IMR-90 (cell line): ENCODE measurements around the gene IMPDH1. TPM values are rescaled to one million over a fixed set of nuclear protein-coding genes. Genes with fewer than 3 reads are reported as not detected.

Source experiments
- ATAC-seq: fragments of 200-7000 bp; cut with Tn5 transposase; 2 replicates; pipeline ENCODE4 v1.9.1; 2020; ENCODE audit warnings: low read depth, mild to moderate bottlenecking, moderate library complexity
- BruUV-seq: library from RNA; stranded (reverse); fragments of 400-500 nt; replicated peaks from 2 replicates; lab custom pipeline; 2021; lab: Mats Ljungman, UMichigan
- CTCF ChIA-PET: fragments of 300-600 bp; formaldehyde crosslinking; extraction: SDS; loops from one replicate; lab custom pipeline; 2021; ENCODE audit warnings: antibody characterized with exemption; lab: Yijun Ruan, JAX
- POLR2A ChIA-PET: fragments of 300-600 bp; sonication (Branson Sonifier 250); formaldehyde crosslinking; loops from one replicate; lab custom pipeline; 2022; ENCODE audit warnings: antibody characterized with exemption; ENCODE audit not compliant: unreplicated experiment; lab: Charles Lee
- DNase-seq: peaks from one replicate; pipeline ENCODE4 v3.0.0; 2013
- H2AFZ ChIP-seq: replicated peaks from 2 replicates; pipeline ENCODE3; 2013; ENCODE audit warnings: low read length, mild to moderate bottlenecking; ENCODE audit not compliant: poor library complexity
- H2AK5ac ChIP-seq: 2 replicates; pipeline ENCODE4 v1.6.1; 2013; ENCODE audit warnings: low read depth, low read length, inconsistent platforms
- H2AK9ac ChIP-seq: replicated peaks from 2 replicates; pipeline ENCODE3; 2013; ENCODE audit warnings: mild to moderate bottlenecking, low read depth, low read length, moderate library complexity; ENCODE audit not compliant: poor library complexity
- H2BK120ac ChIP-seq: 2 replicates; pipeline ENCODE4 v1.6.1; 2013; ENCODE audit warnings: low read depth, low read length, inconsistent platforms
- H2BK15ac ChIP-seq: 3 replicates; pipeline ENCODE4 v1.6.1; 2013; ENCODE audit warnings: low read depth, low read length, inconsistent platforms
- H2BK20ac ChIP-seq: 2 replicates; pipeline ENCODE4 v1.6.1; 2013; ENCODE audit warnings: low read depth, mild to moderate bottlenecking, inconsistent platforms, low read length, moderate library complexity
- H2BK5ac ChIP-seq: 2 replicates; pipeline ENCODE4 v1.6.1; 2013; ENCODE audit warnings: mild to moderate bottlenecking, low read depth, low read length, inconsistent platforms; ENCODE audit not compliant: poor library complexity, severe bottlenecking
- H3K14ac ChIP-seq: replicated peaks from 2 replicates; pipeline ENCODE4 v1.6.1; 2013; ENCODE audit warnings: low read depth, low read length, inconsistent platforms
- H3K18ac ChIP-seq: 2 replicates; pipeline ENCODE4 v1.6.1; 2013; ENCODE audit warnings: low read depth, low read length, control low read depth
- H3K23ac ChIP-seq: 2 replicates; pipeline ENCODE4 v1.6.1; 2013; ENCODE audit warnings: low read depth, low read length, inconsistent platforms
- H3K27ac ChIP-seq: 2 replicates; pipeline ENCODE4 v1.5.1; 2013; ENCODE audit warnings: mild to moderate bottlenecking, control low read depth, low read length; ENCODE audit not compliant: insufficient read depth
- H3K27me3 ChIP-seq: 2 replicates; pipeline ENCODE4 v1.6.1; 2013; ENCODE audit warnings: low read length; ENCODE audit not compliant: control insufficient read depth, insufficient read depth
- H3K36me3 ChIP-seq: 2 replicates; pipeline ENCODE4 v1.6.1; 2013; ENCODE audit warnings: low read length, mixed read lengths; ENCODE audit not compliant: control insufficient read depth, insufficient read depth
- H3K4ac ChIP-seq: 2 replicates; pipeline ENCODE4 v1.6.1; 2013; ENCODE audit warnings: low read depth, low read length, inconsistent platforms
- H3K4me1 ChIP-seq: 2 replicates; pipeline ENCODE4 v1.6.1; 2013; ENCODE audit warnings: low read length, mixed read lengths; ENCODE audit not compliant: control insufficient read depth, insufficient read depth
- H3K4me2 ChIP-seq: 2 replicates; pipeline ENCODE4 v1.6.1; 2013; ENCODE audit warnings: low read depth, mild to moderate bottlenecking, control low read depth, low read length, moderate library complexity
- H3K4me3 ChIP-seq: 2 replicates; pipeline ENCODE4 v1.5.1; 2013; ENCODE audit warnings: low read depth, mild to moderate bottlenecking, control low read depth, low read length, moderate library complexity; ENCODE audit not compliant: insufficient read depth
- H3K56ac ChIP-seq: 2 replicates; pipeline ENCODE4 v1.6.1; 2013; ENCODE audit warnings: low read length, inconsistent platforms; ENCODE audit not compliant: insufficient read depth; ENCODE audit errors: extremely low read depth
- H3K79me1 ChIP-seq, 2 experiments: 2 replicates each; pipeline ENCODE4 v1.6.1; 2013; ENCODE audit warnings: low read length in 2 of 2, inconsistent platforms in 1 of 2, low read depth in 1 of 2
- H3K9ac ChIP-seq: 2 replicates; pipeline ENCODE4 v1.6.1; 2013; ENCODE audit warnings: low read depth, low read length, control low read depth
- H3K9me1 ChIP-seq: 2 replicates; pipeline ENCODE4 v1.6.1; 2013; ENCODE audit warnings: low read length, inconsistent platforms; ENCODE audit not compliant: insufficient read depth
- H3K9me3 ChIP-seq: 2 replicates; pipeline ENCODE4 v1.6.1; 2013; ENCODE audit warnings: low read length; ENCODE audit not compliant: control insufficient read depth, insufficient read depth
- H4K20me1 ChIP-seq: 2 replicates; pipeline ENCODE4 v1.6.1; 2013; ENCODE audit warnings: low read length, inconsistent platforms; ENCODE audit not compliant: insufficient read depth
- H4K5ac ChIP-seq: 2 replicates; pipeline ENCODE4 v1.6.1; 2013; ENCODE audit warnings: mild to moderate bottlenecking, low read depth, low read length, control low read depth
- H4K8ac ChIP-seq, 2 experiments: 2 replicates each; pipeline ENCODE4 v1.6.1; 2013; ENCODE audit warnings: low read depth in 2 of 2, low read length in 2 of 2, control low read depth in 1 of 2, inconsistent platforms in 1 of 2
- H4K91ac ChIP-seq: 2 replicates; pipeline ENCODE4 v1.6.1; 2013; ENCODE audit warnings: low read depth, low read length, inconsistent platforms; ENCODE audit not compliant: insufficient read depth
- BHLHE40 ChIP-seq: fragments of 150-350 bp; IDR thresholded peaks from 2 replicates; pipeline ENCODE4 v1.6.1; 2016; ENCODE audit warnings: mild to moderate bottlenecking, low read depth, low read length
- CEBPB ChIP-seq: IDR thresholded peaks from 2 replicates; pipeline ENCODE4 v1.6.1; 2012; ENCODE audit warnings: low read depth, low read length, improper control_type of control experiment
- CHD1 ChIP-seq: IDR thresholded peaks from 2 replicates; pipeline ENCODE4 v1.6.1; 2012; ENCODE audit warnings: low read depth, low read length, improper control_type of control experiment
- MAFK ChIP-seq: IDR thresholded peaks from 2 replicates; pipeline ENCODE4 v1.6.1; 2012; ENCODE audit warnings: low read depth, low read length, improper control_type of control experiment
- MAZ ChIP-seq: IDR thresholded peaks from 2 replicates; pipeline ENCODE4 v1.6.1; 2012; ENCODE audit warnings: low read depth, mild to moderate bottlenecking, low read length, improper control_type of control experiment, moderate library complexity, borderline replicate concordance
- MXI1 ChIP-seq: IDR thresholded peaks from 2 replicates; pipeline ENCODE4 v1.6.1; 2012; ENCODE audit warnings: low read depth, mild to moderate bottlenecking, low read length, moderate library complexity, borderline replicate concordance
- NFE2L2 ChIP-seq: fragments of 150-350 bp; IDR thresholded peaks from 2 replicates; pipeline ENCODE4 v1.6.1; 2016; ENCODE audit warnings: low read depth, mild to moderate bottlenecking, low read length
- POLR2A ChIP-seq: IDR thresholded peaks from 2 replicates; pipeline ENCODE4 v1.6.1; 2012; ENCODE audit warnings: mild to moderate bottlenecking, low read depth, low read length
- RCOR1 ChIP-seq: IDR thresholded peaks from 2 replicates; pipeline ENCODE4 v1.6.1; 2012; ENCODE audit warnings: mild to moderate bottlenecking, low read length, improper control_type of control experiment; ENCODE audit not compliant: insufficient replicate concordance
- SMC3 ChIP-seq: fragments of 150-350 bp; IDR thresholded peaks from 2 replicates; pipeline ENCODE4 v1.6.1; 2016; ENCODE audit warnings: low read depth, mild to moderate bottlenecking, antibody characterized with exemption, low read length, moderate library complexity
- WGBS, 2 experiments: methylation state at CpG; one replicate each; pipeline versions ENCODE4 v1.1.5 to v1.1.7; 2013; ENCODE audit warnings: missing lambda C conversion rate in 2 of 2; ENCODE audit not compliant: insufficient read length in 1 of 2; ENCODE audit errors: extremely low coverage in 2 of 2; 5-methylcytosine and 5-hydroxymethylcytosine counted together
- dilution Hi-C: fragments of 300-500 bp; cut with HindIII; formaldehyde crosslinking; loops from one replicate; pipeline ENCODE4 v1.14.3; 2018; ENCODE audit warnings: low sequenced_read_pairs; ENCODE audit not compliant: unreplicated experiment
- in situ Hi-C: fragments of 300-500 bp; cut with MboI; formaldehyde crosslinking; loops from 3 replicates; pipeline ENCODE4 v1.14.3; 2019; ENCODE audit warnings: low sequenced_read_pairs, inconsistent platforms, mixed read lengths
- intact Hi-C: fragments of 100-400 bp; cut with micrococcal nuclease; formaldehyde crosslinking; loops from 2 replicates; pipeline ENCODE4 v1.10.0; 2022
- polyA plus RNA-seq, 3 experiments: library from polyadenylated mRNA; depleted of rRNA; stranded (reverse); fragments of >200 nt; gene quantifications; 2 replicates each; pipeline ENCODE4 v1.2.3, GENCODE V29; 2012; ENCODE audit warnings: low replicate concordance in 1 of 3
- total RNA-seq: library from RNA; depleted of rRNA; stranded (reverse); fragments of >200 nt; gene quantifications from 2 replicates; pipeline ENCODE4 v1.2.3, GENCODE V29; 2012
- TF ChIP-seq, protein P1 (sequence below): fragments of 150-350 bp; IDR thresholded peaks from 2 replicates; pipeline ENCODE4 v1.6.1; 2016; ENCODE audit warnings: low read depth, mild to moderate bottlenecking, low read length, moderate library complexity, borderline replicate concordance
- TF ChIP-seq, protein P2 (sequence below): fragments of 150-350 bp; IDR thresholded peaks from 2 replicates; pipeline ENCODE4 v1.6.1; 2017; ENCODE audit warnings: mild to moderate bottlenecking, antibody characterized with exemption, low read length, low read depth
- TF ChIP-seq, protein P3 (sequence below): conservative IDR thresholded peaks from 2 replicates; pipeline ENCODE4 v1.5.1; 2012; ENCODE audit warnings: mild to moderate bottlenecking, low read depth, low read length, improper control_type of control experiment

IMPDH1 gene
- total and polyA plus RNA-seq, 2 of the 4 experiments (the other 2 are of a cell fraction), result 49.5 to 69.3 TPM

DNA sequence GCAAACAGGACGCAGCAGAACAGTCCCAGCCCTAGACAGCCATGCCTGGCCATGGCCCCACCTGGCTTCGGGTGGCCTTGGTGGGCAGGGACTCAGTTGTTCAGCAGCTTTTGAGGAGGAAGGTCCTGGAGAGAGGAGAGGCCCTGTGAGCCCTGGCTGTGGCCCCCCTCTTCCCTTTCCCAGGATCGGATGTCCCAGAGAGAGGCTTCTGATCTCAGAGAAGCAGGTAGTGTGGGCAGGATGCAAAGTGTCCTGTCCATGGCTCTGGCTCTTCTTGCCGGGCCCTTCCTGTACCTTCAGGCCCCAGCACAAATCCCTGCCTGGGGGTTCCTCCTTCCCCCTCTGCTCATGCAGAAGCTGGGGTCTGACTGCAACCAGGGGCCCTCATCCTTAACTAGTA lies 49.8 kb downstream of the IMPDH1 start:
- Histone ChIP-seq H4K20me1 (0 out of 2 replicates have a peak, but pooled peaks cover 3% of the 10 kb centered on the region), H2BK20ac (no peak overlapping the region), H3K9ac (no peak overlapping the region), H2BK5ac (no peak overlapping the region), H4K91ac (no peak overlapping the region), H3K9me3 (no peaks in the 10 kb centered on the region), H2AK9ac (no peak overlapping the region), H3K27me3 (peaks cover 84% of the 10 kb centered on the region), H2AK5ac (no peak overlapping the region), H3K23ac (no peak overlapping the region), H3K4me3 (no peak overlapping the region), H3K4ac (no peak overlapping the region), H3K56ac (no peak overlapping the region), H3K36me3 (no peaks in the 10 kb centered on the region), H3K79me1 (no peaks in the 10 kb centered on the region), H2BK15ac (no peak overlapping the region), H3K4me2 (no peak overlapping the region), H4K8ac (no peak overlapping the region), H2BK120ac (no peak overlapping the region), H3K9me1 (no peaks in the 10 kb centered on the region), H4K5ac (no peak overlapping the region), H2AFZ (no peak overlapping the region), H3K4me1 (no peaks in the 10 kb centered on the region; the same call in 1 of the 2 replicates), H3K14ac (no peak overlapping the region), H3K18ac (no peak overlapping the region), H3K27ac (no peak overlapping the region)
- 92% methylated on average over 2 of the region's 4 CpGs; no CpG with 5 or more reads in 1 of the 2 experiments for WGBS, 2 experiments
- dilution Hi-C loops (no loop called here), intact Hi-C loops (no loop called here), in situ Hi-C loops (no loop called here)
- CTCF ChIA-PET, result interaction anchor here (1.6 kb wide), 1 partner anchor 12 kb away, joined by 9 read pairs; no protein-coding TSS in a partner anchor
- POLR2A ChIA-PET, result no interaction called here
- TF ChIP-seq CEBPB (no peak), MAZ (no peak), MAFK (no peak), SMC3 (no peak), MXI1 (no peak), POLR2A (no peak), NFE2L2 (no peak), CHD1 (no peak), BHLHE40 (no peak), RCOR1 (no peak)
- TF ChIP-seq, protein P1, sequence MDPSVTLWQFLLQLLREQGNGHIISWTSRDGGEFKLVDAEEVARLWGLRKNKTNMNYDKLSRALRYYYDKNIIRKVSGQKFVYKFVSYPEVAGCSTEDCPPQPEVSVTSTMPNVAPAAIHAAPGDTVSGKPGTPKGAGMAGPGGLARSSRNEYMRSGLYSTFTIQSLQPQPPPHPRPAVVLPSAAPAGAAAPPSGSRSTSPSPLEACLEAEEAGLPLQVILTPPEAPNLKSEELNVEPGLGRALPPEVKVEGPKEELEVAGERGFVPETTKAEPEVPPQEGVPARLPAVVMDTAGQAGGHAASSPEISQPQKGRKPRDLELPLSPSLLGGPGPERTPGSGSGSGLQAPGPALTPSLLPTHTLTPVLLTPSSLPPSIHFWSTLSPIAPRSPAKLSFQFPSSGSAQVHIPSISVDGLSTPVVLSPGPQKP, result no peak
- TF ChIP-seq, protein P2, sequence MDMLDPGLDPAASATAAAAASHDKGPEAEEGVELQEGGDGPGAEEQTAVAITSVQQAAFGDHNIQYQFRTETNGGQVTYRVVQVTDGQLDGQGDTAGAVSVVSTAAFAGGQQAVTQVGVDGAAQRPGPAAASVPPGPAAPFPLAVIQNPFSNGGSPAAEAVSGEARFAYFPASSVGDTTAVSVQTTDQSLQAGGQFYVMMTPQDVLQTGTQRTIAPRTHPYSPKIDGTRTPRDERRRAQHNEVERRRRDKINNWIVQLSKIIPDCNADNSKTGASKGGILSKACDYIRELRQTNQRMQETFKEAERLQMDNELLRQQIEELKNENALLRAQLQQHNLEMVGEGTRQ, result no peak
- TF ChIP-seq, protein P3, sequence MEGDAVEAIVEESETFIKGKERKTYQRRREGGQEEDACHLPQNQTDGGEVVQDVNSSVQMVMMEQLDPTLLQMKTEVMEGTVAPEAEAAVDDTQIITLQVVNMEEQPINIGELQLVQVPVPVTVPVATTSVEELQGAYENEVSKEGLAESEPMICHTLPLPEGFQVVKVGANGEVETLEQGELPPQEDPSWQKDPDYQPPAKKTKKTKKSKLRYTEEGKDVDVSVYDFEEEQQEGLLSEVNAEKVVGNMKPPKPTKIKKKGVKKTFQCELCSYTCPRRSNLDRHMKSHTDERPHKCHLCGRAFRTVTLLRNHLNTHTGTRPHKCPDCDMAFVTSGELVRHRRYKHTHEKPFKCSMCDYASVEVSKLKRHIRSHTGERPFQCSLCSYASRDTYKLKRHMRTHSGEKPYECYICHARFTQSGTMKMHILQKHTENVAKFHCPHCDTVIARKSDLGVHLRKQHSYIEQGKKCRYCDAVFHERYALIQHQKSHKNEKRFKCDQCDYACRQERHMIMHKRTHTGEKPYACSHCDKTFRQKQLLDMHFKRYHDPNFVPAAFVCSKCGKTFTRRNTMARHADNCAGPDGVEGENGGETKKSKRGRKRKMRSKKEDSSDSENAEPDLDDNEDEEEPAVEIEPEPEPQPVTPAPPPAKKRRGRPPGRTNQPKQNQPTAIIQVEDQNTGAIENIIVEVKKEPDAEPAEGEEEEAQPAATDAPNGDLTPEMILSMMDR, result no peak
- no peak for ATAC-seq
- no TSS peak for BruUV-seq
- DNase-seq, result no peak
